ENCODE data around the gene PXN. TPM values are rescaled to one million over a fixed set of nuclear protein-coding genes. Genes with fewer than 3 reads are reported as not detected.

The PXN gene
- total RNA-seq, 1 donor, result 41.6 TPM

DNA sequence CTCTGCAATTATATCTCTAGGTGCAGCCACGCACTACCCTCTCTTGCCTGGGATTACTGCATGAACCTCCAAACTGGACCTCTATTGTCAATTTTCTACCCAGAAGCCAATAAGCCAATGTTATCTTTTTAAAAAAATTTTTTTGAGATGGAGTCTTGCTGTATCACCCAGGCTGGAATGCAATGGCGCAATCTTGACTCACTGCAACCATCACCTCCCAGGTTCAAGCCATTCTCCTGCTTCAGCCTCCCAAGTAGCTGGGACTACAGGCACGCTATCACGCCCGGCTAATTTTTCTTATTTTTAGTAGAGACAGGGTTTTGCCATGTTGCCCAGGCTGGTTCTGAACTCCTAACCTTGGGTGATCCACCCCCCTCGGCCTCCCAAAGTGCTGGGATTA is 11.2 kb upstream of the PXN start:
- Histone ChIP-seq H3K27ac (ENCODE audit: low read depth, low read length) (peak overlapping the region; percentile 41), H3K79me2 (ENCODE audit: insufficient read depth, low read length) (no peaks in the 10 kb centered on the region), H3K4me2 (ENCODE audit: insufficient read depth, low read length) (peak overlapping the region; percentile 36), H3K27me3 (ENCODE audit: insufficient read depth, low read length) (no peaks in the 10 kb centered on the region), H4K20me1 (ENCODE audit: insufficient read depth, low read length) (no peaks in the 10 kb centered on the region), H3K4me1 (ENCODE audit: insufficient read depth, low read length) (peaks cover 6% of the 10 kb centered on the region), H2AFZ (ENCODE audit: low read length) (peak overlapping the region; percentile 37), H3K36me3 (ENCODE audit: insufficient read depth, low read length) (no peaks in the 10 kb centered on the region), H3K9me3 (ENCODE audit: low read depth, low read length) (no peaks in the 10 kb centered on the region), H3K4me3 (ENCODE audit: insufficient read depth, low read length) (no peak overlapping the region)
- TF ChIP-seq, protein P1, sequence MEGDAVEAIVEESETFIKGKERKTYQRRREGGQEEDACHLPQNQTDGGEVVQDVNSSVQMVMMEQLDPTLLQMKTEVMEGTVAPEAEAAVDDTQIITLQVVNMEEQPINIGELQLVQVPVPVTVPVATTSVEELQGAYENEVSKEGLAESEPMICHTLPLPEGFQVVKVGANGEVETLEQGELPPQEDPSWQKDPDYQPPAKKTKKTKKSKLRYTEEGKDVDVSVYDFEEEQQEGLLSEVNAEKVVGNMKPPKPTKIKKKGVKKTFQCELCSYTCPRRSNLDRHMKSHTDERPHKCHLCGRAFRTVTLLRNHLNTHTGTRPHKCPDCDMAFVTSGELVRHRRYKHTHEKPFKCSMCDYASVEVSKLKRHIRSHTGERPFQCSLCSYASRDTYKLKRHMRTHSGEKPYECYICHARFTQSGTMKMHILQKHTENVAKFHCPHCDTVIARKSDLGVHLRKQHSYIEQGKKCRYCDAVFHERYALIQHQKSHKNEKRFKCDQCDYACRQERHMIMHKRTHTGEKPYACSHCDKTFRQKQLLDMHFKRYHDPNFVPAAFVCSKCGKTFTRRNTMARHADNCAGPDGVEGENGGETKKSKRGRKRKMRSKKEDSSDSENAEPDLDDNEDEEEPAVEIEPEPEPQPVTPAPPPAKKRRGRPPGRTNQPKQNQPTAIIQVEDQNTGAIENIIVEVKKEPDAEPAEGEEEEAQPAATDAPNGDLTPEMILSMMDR (IDR thresholded peaks at IDR 0.05; ENCODE audit: extremely low read depth, low read depth, low read length), result no peak
- DNase-seq (ENCODE audit: insufficient read length, low spot score, missing footprints), result peak; percentile 48

DNA sequence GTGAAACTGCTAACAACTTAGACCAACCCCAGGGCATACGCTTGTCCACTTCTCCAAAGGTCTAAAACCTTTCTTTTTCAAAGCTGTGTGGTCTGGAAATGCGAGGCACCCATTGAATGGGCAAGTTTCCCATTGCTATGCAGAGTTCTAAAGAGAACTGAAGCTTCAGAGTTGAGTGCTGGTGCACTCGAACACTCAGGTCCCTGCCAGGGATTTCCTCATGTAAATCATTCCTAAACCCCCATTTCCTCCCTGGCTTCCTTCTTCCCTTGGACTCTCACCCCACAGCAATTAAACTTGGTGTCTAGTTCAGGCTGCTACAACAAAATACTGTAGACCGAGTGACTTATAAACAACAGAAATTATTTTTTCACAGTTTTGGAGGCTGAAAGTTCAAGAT is 2.2 kb upstream of the PXN start:
- TF ChIP-seq, protein P1 (IDR thresholded peaks at IDR 0.05; ENCODE audit: extremely low read depth, low read depth, low read length), result no peak
- Histone ChIP-seq H3K4me3 (ENCODE audit: insufficient read depth, low read length) (no peak overlapping the region), H3K27me3 (ENCODE audit: insufficient read depth, low read length) (no peaks in the 10 kb centered on the region), H3K4me2 (ENCODE audit: insufficient read depth, low read length) (no peak overlapping the region), H3K36me3 (ENCODE audit: insufficient read depth, low read length) (no peaks in the 10 kb centered on the region), H3K4me1 (ENCODE audit: insufficient read depth, low read length) (peaks cover 17% of the 10 kb centered on the region), H4K20me1 (ENCODE audit: insufficient read depth, low read length) (peaks cover 11% of the 10 kb centered on the region), H2AFZ (ENCODE audit: low read length) (peak overlapping the region; percentile 60), H3K9me3 (ENCODE audit: low read depth, low read length) (no peaks in the 10 kb centered on the region), H3K27ac (ENCODE audit: low read depth, low read length) (no peak overlapping the region), H3K79me2 (ENCODE audit: insufficient read depth, low read length) (peaks cover 28% of the 10 kb centered on the region)
- no peak for DNase-seq (ENCODE audit: insufficient read length, low spot score, missing footprints)

DNA sequence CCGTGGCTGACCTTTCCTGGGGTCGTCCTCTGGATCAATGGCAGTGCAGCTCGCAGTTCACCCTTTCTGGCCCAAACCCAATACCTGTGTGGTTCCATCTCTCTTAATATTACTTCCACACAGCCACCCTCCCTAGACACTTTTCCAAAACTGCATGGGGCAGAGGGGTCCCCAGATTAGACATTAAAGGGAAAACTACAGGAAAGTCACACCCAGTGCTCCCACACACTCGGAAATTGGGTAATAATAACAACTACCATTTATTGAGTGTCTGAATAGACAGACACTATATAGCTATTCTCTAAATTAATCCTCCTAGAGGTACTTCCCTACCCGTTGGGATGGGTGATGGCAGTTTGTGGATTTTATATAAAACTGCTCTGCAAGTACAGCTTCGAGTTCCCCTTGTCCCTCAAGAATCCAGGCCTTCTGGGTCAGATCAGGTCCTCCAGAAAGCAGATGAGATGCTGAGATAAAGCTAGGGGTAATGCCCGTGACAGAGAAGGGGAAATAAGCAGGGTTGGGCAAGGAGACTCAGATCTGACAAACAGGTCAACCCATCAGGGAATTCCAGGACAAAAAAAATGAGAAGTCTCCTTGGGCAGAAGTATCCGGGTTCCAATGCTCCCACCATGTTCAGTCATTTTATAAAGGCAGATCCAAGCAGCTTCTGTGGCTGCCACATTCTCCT is 795 bp upstream of the PXN start:
- peaks cover 42% of the 10 kb centered on the region for H3K79me2 ChIP-seq (ENCODE audit: insufficient read depth, low read length)
- no peaks in the 10 kb centered on the region for H3K27me3 ChIP-seq (ENCODE audit: insufficient read depth, low read length)
- H3K9me3 ChIP-seq (ENCODE audit: low read depth, low read length), result no peaks in the 10 kb centered on the region
- no peak overlapping the region for H3K4me2 ChIP-seq (ENCODE audit: insufficient read depth, low read length)
- no peaks in the 10 kb centered on the region for H3K36me3 ChIP-seq (ENCODE audit: insufficient read depth, low read length)
- H2AFZ ChIP-seq (ENCODE audit: low read length), result peak overlapping the region; percentile 44
- TF ChIP-seq, protein P1 (IDR thresholded peaks at IDR 0.05; ENCODE audit: extremely low read depth, low read depth, low read length), result no peak
- peaks cover 25% of the 10 kb centered on the region for H3K4me1 ChIP-seq (ENCODE audit: insufficient read depth, low read length)
- H3K4me3 ChIP-seq (ENCODE audit: insufficient read depth, low read length), result no peak overlapping the region
- no peak for DNase-seq (ENCODE audit: insufficient read length, low spot score, missing footprints)
- H3K27ac ChIP-seq (ENCODE audit: low read depth, low read length), result no peak overlapping the region
- H4K20me1 ChIP-seq (ENCODE audit: insufficient read depth, low read length), result peaks cover 25% of the 10 kb centered on the region

GRCh38 chr12:120264904-120265472 is 542 bp downstream of the PXN start:
- H2AFZ ChIP-seq (ENCODE audit: low read length), result no peak overlapping the region
- peaks cover 55% of the 10 kb centered on the region for H3K79me2 ChIP-seq (ENCODE audit: insufficient read depth, low read length)
- no peak for DNase-seq (ENCODE audit: insufficient read length, low spot score, missing footprints)
- no peaks in the 10 kb centered on the region for H3K9me3 ChIP-seq (ENCODE audit: low read depth, low read length)
- no peaks in the 10 kb centered on the region for H3K27me3 ChIP-seq (ENCODE audit: insufficient read depth, low read length)
- H3K4me2 ChIP-seq (ENCODE audit: insufficient read depth, low read length), result peak overlapping the region; percentile 94
- no peaks in the 10 kb centered on the region for H3K36me3 ChIP-seq (ENCODE audit: insufficient read depth, low read length)
- H4K20me1 ChIP-seq (ENCODE audit: insufficient read depth, low read length), result peaks cover 30% of the 10 kb centered on the region
- TF ChIP-seq, protein P1 (IDR thresholded peaks at IDR 0.05; ENCODE audit: extremely low read depth, low read depth, low read length), result no peak
- H3K4me1 ChIP-seq (ENCODE audit: insufficient read depth, low read length), result peaks cover 25% of the 10 kb centered on the region
- peak overlapping the region; percentile 47 for H3K27ac ChIP-seq (ENCODE audit: low read depth, low read length)
- peak overlapping the region; percentile 83 for H3K4me3 ChIP-seq (ENCODE audit: insufficient read depth, low read length)

All from osteoblast (primary cell).